GM18873 (cell line): ENCODE results near the gene HGFAC.

Experiments
- ATAC-seq: cut with Tn5 transposase; IDR thresholded peaks from one replicate; pipeline ENCODE4 v1.9.1; 2021; ENCODE audit warnings: mild to moderate bottlenecking, moderate library complexity, moderate number of reproducible peaks; ENCODE audit not compliant: unreplicated experiment, low FRiP score

Gene HGFAC

GRCh38 chr4:3471098-3471760 is 29.5 kb downstream of the HGFAC start:
- no peak for ATAC-seq

DNA sequence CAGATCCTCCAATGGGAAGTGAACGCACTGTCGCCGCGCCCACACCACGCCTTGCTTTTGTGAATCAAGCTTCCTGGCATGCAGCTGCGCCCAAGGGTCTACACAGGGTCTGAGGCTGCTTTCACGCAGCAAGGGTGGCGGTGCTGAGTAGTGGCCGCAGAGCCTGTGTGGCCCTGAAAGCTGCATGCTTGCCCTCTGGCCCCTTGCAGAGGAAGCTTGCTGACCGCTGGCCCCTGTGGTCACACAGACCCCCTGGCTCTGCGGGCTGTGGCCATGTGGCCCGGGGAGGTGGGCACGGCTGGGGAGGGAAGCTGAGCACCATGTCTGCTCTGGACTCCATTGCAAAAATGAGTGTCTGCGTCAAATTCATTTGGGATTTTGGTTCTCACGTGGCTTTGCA is 30.1 kb downstream of the HGFAC start:
- ATAC-seq = no peak

DNA sequence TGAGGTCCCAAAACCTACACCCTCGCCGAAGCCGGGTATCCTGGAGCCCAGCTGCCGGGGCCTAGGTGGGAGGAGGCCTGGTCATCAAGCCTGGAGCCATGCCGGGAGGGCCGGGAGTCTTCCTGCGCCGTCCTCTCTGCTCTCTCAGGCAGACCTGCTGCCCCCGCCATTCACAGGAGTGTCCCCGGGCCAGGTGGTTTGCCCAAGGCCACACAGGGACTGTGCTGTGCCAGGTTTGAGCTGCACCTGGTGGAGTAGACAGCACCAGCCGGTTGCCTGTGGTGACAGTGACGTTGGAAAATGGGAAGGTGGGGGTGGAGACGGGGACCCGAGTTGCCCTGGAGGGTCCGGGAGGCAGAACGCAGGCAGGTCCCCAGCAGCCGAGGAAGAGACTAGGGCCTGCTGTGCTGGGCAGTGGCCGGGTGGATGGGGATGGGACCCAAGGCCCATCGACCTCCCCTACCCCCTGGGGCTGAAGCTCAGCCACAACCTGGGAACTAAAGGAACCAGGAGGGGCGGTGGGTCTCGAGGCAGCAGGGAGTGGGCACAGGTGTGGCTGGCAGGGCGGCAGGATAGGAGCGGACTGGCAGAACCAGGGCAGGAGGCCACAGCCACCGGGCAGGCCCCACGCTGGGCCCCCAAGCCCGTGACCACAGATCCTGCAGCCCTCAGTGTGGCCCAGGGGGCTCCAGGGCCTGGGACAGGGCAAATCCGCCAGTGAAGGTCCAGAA is 30.8 kb downstream of the HGFAC start:
- ATAC-seq = no peak

GRCh38 chr4:3473181-3473950 is 31.6 kb downstream of the HGFAC start:
- ATAC-seq = no peak

GRCh38 chr4:3473996-3474765 is 32.4 kb downstream of the HGFAC start:
- ATAC-seq = no peak

- no peak for ATAC-seq
Measured at GRCh38 chr4:3475041-3475712, 33.4 kb downstream of the HGFAC start.

DNA sequence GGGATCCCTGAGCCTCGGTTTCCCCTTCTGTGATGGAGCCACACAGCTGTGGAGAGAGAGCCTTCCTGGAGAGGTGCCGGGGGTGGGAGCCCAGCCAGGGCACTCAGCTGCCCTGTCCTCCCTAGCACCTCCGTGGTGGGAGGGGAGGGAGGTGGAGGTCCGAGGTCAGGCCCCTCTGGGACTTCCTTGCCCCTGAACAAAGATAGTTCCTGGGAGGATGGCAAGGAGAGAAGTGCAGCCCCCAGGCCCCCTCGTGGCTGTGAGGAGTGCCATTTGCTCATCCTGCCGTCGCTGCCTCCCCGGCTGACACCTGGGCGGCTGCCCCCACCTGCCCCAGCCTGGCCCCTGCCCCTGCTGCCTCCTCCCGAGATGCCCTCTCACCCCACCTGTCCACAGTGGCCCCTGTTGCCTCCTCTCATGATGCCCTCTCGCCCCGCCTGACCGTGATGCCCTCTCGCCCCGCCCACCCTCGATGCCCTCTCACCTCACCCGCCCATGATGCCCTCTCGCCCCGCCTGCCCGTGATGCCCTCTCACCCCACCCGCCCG is 34.0 kb downstream of the HGFAC start:
- ATAC-seq = no peak

DNA sequence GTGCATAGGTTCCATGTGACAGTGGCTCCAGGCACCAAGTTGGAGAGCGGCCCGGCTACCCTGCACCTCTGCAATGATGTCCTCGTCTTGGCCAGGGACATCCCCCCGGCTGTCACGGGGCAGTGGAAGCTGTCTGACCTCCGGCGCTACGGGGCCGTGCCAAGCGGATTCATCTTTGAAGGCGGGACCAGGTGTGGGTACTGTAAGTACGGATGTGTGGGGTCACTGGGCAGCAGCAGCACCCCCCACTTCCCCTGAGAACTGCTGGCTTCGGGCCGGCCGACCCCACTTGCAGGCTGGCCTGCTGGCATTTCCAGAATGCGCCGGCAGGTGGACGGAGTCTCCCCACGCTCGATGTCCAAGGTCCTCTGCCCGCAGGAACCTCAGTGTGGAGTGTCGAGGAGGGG is 34.6 kb downstream of the HGFAC start:
- no peak for ATAC-seq

GRCh38 chr4:3476936-3477749 is 35.4 kb downstream of the HGFAC start:
- ATAC-seq = no peak

DNA sequence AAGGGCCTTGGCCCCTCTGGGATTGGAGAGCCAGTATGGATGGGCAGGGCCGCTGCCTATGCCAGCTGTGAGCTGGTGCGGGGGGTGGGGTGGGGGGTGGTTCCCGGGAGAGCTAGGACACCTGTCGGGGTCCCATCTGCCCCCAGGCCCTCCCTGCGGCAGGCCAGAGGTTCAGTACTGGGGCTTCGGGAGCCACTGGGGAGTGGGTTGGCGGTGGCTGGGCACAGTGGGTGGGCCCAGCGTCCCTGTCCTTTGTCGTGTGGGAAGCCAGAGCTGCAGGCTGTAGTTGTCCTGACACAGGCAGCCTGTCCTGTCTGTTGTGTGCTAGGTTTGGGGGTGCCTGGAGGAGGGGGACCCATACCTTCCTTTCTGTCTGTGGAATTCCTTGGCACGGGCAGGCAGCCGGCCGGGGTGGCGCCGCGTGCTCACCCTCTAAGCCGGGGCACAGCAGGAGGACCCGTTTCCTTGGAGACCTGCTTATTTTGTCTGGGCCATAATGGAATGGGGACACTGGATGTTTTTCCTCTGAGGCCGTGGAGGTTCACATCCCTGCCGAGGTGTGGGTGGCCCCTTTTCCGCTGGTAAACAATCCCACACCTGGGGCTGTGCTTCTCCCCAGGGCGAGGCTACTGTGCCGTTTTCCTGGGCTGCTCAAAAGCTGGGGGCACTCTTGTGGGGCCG is 36.1 kb downstream of the HGFAC start:
- ATAC-seq = no peak

- no peak for ATAC-seq
Measured at GRCh38 chr4:3478446-3479357, 36.9 kb downstream of the HGFAC start.

GRCh38 chr4:3479358-3480101 is 37.8 kb downstream of the HGFAC start:
- ATAC-seq = no peak

DNA sequence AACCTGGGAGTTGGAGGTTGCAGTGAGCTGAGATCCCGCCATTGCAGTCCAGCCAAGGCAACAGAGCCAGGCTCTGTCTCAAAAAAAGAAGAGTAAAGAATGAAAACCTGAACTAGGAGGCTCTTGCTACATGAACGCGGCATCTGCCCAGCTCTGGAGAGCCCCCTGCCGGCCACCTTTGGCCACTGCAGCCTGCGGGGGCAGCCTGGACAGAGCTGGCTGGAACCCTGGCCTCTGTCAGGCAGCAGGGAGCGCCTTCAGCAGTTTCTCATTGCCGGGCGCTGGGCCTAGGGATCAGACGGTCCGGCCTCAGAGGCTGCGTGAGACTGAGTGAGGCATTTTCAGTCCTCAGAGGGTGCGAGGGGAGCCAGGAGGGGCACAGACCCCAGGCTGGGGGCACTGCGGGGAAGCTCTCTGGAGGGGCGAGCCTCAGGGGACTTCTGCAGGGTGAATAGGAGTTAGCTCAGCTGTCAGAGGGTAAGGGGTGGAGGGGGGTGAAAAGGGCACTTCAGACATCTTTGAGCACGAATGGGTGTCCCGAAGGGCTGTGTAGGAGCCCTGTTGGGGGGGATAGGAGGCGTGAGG is 38.9 kb downstream of the HGFAC start:
- ATAC-seq = peak; percentile 58

GRCh38 chr4:3481113-3481531 is 39.4 kb downstream of the HGFAC start:
- no peak for ATAC-seq

DNA sequence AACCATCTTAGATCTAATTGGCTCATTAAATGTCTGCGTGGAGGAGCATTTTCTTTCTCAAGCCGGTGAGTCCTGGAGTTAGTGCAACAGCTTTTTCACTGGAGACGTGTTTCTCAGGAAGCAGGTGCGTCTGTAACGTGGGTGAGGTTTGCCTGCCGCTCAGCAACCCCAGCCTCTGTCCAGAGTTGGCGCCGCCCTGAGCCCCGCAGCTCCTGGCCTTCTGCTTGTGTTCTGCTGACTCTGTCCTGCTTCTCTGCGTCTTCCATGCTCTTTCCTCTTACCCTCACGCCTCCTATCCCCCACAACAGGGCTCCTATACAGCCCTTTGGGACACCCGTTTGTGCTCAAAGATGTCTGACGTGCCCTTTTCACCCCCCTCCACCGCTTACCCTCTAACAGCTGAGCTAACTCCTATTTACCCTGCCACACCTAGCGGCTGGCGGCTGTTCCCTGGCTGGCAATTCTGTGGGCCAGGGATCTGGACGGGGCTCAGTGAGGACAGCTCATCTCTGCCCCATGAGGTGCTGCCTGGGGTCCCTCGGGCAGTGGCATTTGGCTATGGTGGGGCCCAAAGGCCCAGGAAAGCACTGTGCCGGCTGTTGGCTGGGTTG is 40.1 kb downstream of the HGFAC start:
- ATAC-seq = no peak

- no peak for ATAC-seq
Measured at GRCh38 chr4:3482707-3483106, 40.9 kb downstream of the HGFAC start.
